Lung (tissue), 12 donors: ENCODE measurements around the gene S100A12. TPM values are rescaled to one million over a fixed set of nuclear protein-coding genes. Genes with fewer than 3 reads are reported as not detected.
"Not testable (repeated sequence)": the region's sequence is repeated elsewhere in the genome, so short reads cannot be mapped to it uniquely, and the experiment has no call there.

Experiments
- ATAC-seq: fragments of 200-7000 bp; cut with Tn5 transposase; one replicate; pipeline ENCODE4 v1.9.1; 2020; ENCODE audit warnings: moderate number of reproducible peaks; ENCODE audit not compliant: insufficient read depth, low FRiP score
- DNase-seq, 3 donors: peaks; one replicate each; pipeline ENCODE4 v3.0.0-alpha.2; 2013 to 2017
- H3K27ac ChIP-seq, 2 donors: one replicate each; pipeline ENCODE4 v1.5.1; 2013; ENCODE audit warnings: mild to moderate bottlenecking in 2 of 2, moderate library complexity in 2 of 2, control low read depth in 1 of 2, inconsistent platforms in 1 of 2, low read depth in 1 of 2, low read length in 1 of 2
- H3K27me3 ChIP-seq, 3 donors: one replicate each; pipeline ENCODE4 v1.5.1; 2013; ENCODE audit warnings: low read length in 2 of 3; ENCODE audit not compliant: control insufficient read depth in 3 of 3, insufficient read depth in 3 of 3
- H3K36me3 ChIP-seq, 4 donors: one replicate each; pipeline ENCODE4 v1.5.1; 2013; ENCODE audit warnings: low read length in 4 of 4, mild to moderate bottlenecking in 1 of 4, moderate library complexity in 1 of 4; ENCODE audit not compliant: control insufficient read depth in 4 of 4, insufficient read depth in 4 of 4
- H3K4me1 ChIP-seq, 5 donors: one replicate each; pipeline ENCODE4 v1.5.1; 2013; ENCODE audit warnings: low read length in 5 of 5, mild to moderate bottlenecking in 2 of 5, moderate library complexity in 1 of 5; ENCODE audit not compliant: control insufficient read depth in 5 of 5, insufficient read depth in 5 of 5
- H3K4me3 ChIP-seq: one replicate; pipeline ENCODE4 v1.5.1; 2013; ENCODE audit warnings: mild to moderate bottlenecking, control low read depth, moderate library complexity
- H3K9ac ChIP-seq, 2 donors: one replicate each; pipeline ENCODE4 v1.5.1; 2013; ENCODE audit warnings: low read length in 2 of 2, control low read depth in 1 of 2; ENCODE audit not compliant: insufficient read depth in 1 of 2
- H3K9me3 ChIP-seq, 4 donors: one replicate each; pipeline ENCODE4 v1.5.1; 2013; ENCODE audit warnings: low read length in 3 of 4, mild to moderate bottlenecking in 1 of 4, moderate library complexity in 1 of 4; ENCODE audit not compliant: control insufficient read depth in 4 of 4, insufficient read depth in 3 of 4
- WGBS, 2 donors: extraction: QIAGEN DNeasy Blood & Tissue Kit; methylation state at CpG; one replicate each; pipeline ENCODE4 v1.1.7; 2013; 5-methylcytosine and 5-hydroxymethylcytosine counted together
- polyA plus RNA-seq, 2 donors: library from polyadenylated mRNA; stranded (reverse); fragments of 200-250 nt; gene quantifications; one replicate each; pipeline ENCODE4 v1.2.1, GENCODE V29; 2013
- total RNA-seq, 2 donors: library from RNA; depleted of rRNA in 1 of 2; stranded (reverse); fragments of >200 nt in 1 of 2; gene quantifications; one replicate each; pipeline ENCODE4 v1.2.1, GENCODE V29; 2014 to 2021
- TF ChIP-seq, protein P1 (sequence below): IDR thresholded peaks from 2 replicates; pipeline ENCODE4 v1.5.1; 2012; ENCODE audit warnings: mild to moderate bottlenecking; ENCODE audit errors: control extremely low read depth, extremely low read depth
- donor health status: control.
- donor health status: control.
- donor health status: Bipolar disorder and iron deficiency.
- donor health status: healthy.
- donor health status: DM: yes; HTN: yes; CAD: no.

Gene S100A12
- total and polyA plus RNA-seq, 4 donors: 14.9 to 1,191 (median 37.8) TPM

- Histone ChIP-seq H3K9ac (no peak overlapping the region), H3K4me3 (no peak overlapping the region), H3K27ac (no peak overlapping the region), H3K27me3 (peaks cover 0 to 10% (median 0%) of the 10 kb centered on the region in 3 donors), H3K36me3 (no peaks in the 10 kb centered on the region), H3K9me3 (peaks cover 0 to 2% (median 0%) of the 10 kb centered on the region in 4 donors), H3K4me1 (peaks cover 0 to 11% (median 0%) of the 10 kb centered on the region in 5 donors)
- ATAC-seq (no peak), DNase-seq (no peak)
- TF ChIP-seq, protein P1, sequence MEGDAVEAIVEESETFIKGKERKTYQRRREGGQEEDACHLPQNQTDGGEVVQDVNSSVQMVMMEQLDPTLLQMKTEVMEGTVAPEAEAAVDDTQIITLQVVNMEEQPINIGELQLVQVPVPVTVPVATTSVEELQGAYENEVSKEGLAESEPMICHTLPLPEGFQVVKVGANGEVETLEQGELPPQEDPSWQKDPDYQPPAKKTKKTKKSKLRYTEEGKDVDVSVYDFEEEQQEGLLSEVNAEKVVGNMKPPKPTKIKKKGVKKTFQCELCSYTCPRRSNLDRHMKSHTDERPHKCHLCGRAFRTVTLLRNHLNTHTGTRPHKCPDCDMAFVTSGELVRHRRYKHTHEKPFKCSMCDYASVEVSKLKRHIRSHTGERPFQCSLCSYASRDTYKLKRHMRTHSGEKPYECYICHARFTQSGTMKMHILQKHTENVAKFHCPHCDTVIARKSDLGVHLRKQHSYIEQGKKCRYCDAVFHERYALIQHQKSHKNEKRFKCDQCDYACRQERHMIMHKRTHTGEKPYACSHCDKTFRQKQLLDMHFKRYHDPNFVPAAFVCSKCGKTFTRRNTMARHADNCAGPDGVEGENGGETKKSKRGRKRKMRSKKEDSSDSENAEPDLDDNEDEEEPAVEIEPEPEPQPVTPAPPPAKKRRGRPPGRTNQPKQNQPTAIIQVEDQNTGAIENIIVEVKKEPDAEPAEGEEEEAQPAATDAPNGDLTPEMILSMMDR: no peak
- 65 to 70% methylated on average over 7 of the region's 7 CpGs for WGBS, 2 donors
These were observed 27.6 kb downstream of the S100A12 start for GRCh38 chr1:153347856-153348255.

- not testable (repeated sequence) for H3K9me3 ChIP-seq, DNase-seq, H3K9ac ChIP-seq, ATAC-seq, H3K36me3 ChIP-seq, H3K4me3 ChIP-seq, H3K27ac ChIP-seq
- peaks cover 0 to 10% (median 0%) of the 10 kb centered on the region in 3 donors for H3K27me3 ChIP-seq
- WGBS, 2 donors: 68 to 79% methylated on average over 14 of the region's 14 CpGs
- peaks cover 0 to 11% (median 0%) of the 10 kb centered on the region in 5 donors for H3K4me1 ChIP-seq
These were observed 28.4 kb downstream of the S100A12 start for GRCh38 chr1:153347049-153347448.

GRCh38 chr1:153346077-153346723 is 29.2 kb downstream of the S100A12 start:
- ATAC-seq: peak; percentile 28
- Histone ChIP-seq H3K9ac (no peak overlapping the region), H3K27ac (no peak overlapping the region), H3K27me3 (peaks cover 0 to 10% (median 0%) of the 10 kb centered on the region in 3 donors), H3K4me3 (no peak overlapping the region), H3K4me1 (peaks cover 0 to 11% (median 0%) of the 10 kb centered on the region in 5 donors), H3K9me3 (peaks cover 0 to 2% (median 0%) of the 10 kb centered on the region in 4 donors), H3K36me3 (no peaks in the 10 kb centered on the region)
- DNase-seq: peak in 1 of 3 donors; percentile 16
- 20 to 37% methylated on average over 6 of the region's 6 CpGs for WGBS, 2 donors
- TF ChIP-seq, protein P1: no peak

DNA sequence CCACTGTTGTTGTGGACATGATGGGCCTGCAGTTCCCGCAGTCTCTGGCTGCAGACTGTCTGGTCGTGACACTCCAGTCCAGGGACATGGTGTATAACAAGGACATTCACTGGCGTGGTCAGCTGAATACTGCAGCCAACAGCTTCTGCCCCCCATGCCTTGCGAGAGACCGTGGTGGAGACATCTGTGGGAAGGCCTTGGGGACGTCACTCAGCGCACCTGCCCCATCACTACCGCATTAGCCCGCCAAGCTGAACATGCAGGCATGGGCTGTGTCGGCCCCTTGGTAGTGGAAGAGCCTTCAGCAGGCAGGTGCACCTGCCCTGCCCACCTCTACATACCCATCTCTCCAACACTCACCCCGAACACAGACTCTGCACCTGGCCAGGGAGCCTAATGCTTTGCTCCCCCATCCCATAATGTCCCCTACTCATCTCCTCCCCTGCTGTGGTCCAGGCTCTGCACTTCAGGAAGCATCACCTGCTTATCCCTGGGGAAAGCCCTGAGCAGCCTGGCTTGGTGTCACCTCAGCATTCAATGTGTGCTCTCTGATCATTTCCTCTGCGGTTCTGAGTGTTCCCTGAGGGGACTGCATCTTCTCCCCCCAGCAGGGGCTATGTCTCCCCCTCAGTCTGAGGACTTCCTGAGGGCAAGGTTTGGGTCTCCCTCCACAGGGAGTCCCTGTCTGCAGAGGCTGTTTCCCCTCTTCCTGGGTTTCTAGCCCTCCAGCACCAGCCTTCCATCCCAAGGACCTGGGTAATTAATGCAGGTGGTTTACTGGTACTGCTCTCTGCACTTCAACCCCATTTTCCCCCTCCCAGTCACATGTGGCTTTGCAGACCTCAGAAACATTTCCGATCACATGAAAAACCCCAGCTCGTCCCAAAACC is 30.0 kb downstream of the S100A12 start:
- Histone ChIP-seq H3K27me3 (peaks cover 0 to 10% (median 0%) of the 10 kb centered on the region in 3 donors), H3K9ac (no peak overlapping the region), H3K27ac (no peak overlapping the region), H3K9me3 (peaks cover 0 to 2% (median 0%) of the 10 kb centered on the region in 4 donors), H3K36me3 (no peaks in the 10 kb centered on the region), H3K4me3 (no peak overlapping the region), H3K4me1 (peaks cover 0 to 11% (median 0%) of the 10 kb centered on the region in 5 donors)
- TF ChIP-seq, protein P1: no peak
- ATAC-seq: no peak
- DNase-seq: no peak
- WGBS, 2 donors: 75 to 80% methylated on average over 14 of the region's 14 CpGs
